GM12891 (cell line): ENCODE data around the gene EAF1.

Experiments
- POLR2A ChIP-seq: IDR thresholded peaks from 2 replicates; pipeline ENCODE4 v1.6.1; 2011; ENCODE audit warnings: low read depth, low read length, control low read depth
- POLR2AphosphoS5 ChIP-seq: IDR thresholded peaks from 2 replicates; pipeline ENCODE4 v1.6.1; 2011; ENCODE audit warnings: low read depth, low read length, control low read depth
- TAF1 ChIP-seq: IDR thresholded peaks from 2 replicates; pipeline ENCODE4 v1.6.1; 2011; ENCODE audit warnings: low read depth, low read length, control low read depth

DNA sequence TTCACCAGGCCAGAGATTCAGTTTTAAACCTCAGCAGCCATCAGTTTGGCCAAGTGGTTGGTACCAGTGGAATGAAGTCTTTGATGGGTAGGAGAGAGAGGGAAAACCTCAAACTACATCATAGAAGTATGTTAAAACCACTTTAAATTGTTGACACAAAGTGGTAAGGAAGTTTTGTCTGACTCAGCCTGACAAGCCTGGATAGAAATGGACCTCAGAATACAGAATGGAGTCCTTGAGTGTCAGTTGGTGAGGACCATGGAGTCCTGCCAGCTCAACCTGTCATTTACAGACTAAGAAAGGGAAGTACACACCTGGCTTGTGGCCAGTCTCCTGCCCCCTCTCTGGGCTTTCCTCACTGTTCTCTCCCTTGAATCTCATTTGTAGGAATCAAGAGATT lies 12.1 kb downstream of the EAF1 start:
- TF ChIP-seq POLR2AphosphoS5 (no peak), POLR2A (no peak), TAF1 (no peak)
